HL-60/S4 treated with phorbol 12-myristate 13-acetate at 8.2 ng/mL for 4 days and 3 days (cell line): ENCODE measurements around the gene PP2D1.
"Not testable (repeated sequence)": the region's sequence is repeated elsewhere in the genome, so short reads cannot be mapped to it uniquely, and the experiment has no call there.

Source experiments
- in situ Hi-C: fragments of 300-500 bp; cut with MboI; formaldehyde crosslinking; loops from 2 replicates; pipeline ENCODE4 v1.15.0; 2022; ENCODE audit warnings: low sequenced_read_pairs

Gene PP2D1, protein sequence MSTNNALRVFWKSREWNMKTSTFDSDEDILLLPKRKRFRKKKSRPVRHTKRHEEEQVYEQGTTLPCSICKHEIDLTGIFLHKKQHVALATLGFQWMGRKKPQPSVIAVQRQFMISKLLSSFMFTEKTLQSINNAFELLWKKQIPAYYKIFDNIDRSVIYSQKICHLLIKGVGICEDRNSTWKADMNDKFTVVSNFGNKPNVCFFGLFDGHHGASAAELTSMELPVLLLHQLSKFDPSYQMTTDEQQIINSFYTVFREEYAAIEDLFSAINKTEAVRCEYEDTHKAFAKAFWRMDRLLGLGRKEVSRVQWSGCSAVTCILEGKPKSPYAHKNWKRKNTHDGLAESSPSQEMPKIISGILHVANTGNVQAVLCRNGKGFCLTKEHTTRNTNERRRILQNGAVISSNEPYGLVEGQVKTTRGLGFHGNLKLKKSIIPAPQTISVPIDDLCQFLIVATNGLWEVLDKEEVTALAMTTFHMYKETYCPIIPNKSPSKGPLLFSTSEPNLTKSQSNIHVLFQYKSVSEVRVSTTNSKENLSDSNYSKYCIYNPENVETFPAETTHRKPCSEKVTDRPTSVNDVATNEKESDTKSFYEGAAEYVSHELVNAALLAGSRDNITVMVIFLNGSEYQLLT

DNA sequence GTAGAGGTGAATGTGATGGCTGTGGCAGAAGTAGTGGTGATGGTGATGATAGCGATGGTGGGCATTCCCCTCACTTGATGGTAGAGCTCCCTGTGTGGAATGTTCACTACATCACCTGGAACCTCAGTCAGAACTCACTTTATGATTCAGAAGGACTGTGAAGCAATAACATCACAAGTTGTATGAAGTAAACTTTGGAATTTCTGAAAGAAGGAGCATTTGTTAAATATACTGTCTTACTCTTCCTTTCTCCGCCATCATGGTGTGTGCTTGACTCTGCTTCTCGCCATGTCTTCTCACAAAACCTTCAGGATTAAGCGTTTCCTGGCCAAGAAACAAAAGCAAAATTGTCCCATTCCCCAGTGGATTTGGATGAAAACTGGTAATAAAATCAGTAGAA is at the start of gene PP2D1:
TSS of gene PP2D1 (minus strand) at position 101 of the 400 bp plus-strand sequence. CDS start 192 bp downstream, outside the sequence.
- in situ Hi-C loops, result no loop called here

DNA sequence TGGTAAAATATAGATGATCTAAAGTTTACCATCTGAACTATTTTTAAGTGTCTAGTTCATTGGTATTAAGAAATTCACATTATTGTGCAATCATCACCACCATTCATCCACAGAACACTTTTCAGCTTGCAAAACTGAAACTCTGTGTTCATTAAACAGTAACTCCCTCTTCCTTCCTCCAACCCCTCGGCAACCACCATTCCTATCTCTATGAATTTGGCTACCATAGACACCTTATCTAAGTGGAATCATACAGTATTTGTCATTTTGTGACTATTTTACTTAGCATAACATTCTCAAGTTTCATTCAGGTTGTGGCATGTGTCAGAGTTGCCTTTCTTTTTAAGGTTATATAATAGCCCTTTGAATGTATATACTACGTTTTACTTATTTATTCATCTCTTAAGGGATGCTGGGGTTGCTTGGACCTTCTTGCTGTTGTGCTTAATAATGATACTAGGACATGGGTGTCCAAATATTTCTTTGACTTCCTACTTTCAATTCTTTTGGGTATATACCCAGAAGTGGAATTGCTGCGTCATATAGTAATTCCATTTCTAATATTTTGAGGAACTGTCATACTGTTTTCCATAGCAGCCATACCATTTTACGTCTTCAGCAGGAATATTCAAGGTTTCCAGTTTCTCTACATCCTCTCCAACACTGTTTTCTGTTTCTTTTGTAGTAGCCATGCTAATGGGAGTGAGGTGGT is 49.1 kb upstream of the PP2D1 start:
- in situ Hi-C loops, result no loop called here

DNA sequence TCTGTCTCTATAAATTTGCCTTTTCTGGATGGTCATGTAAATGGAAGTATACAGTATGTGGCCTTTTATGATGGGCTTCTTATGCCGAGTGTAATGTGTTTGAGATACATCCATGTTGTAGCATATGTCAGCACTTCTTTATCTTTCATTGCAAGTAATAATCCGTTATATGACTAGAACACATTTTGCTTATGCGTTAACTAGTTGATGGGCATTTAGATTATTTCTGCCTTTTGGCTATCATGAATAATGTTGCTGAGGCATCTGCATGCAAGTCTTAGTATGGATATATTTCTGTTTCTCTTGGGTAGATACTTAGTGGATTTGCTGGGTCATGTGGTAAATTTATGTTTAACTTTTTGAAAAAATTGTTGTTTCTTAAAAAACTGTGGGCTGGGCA is 47.9 kb upstream of the PP2D1 start:
- in situ Hi-C loops, result no loop called here

DNA sequence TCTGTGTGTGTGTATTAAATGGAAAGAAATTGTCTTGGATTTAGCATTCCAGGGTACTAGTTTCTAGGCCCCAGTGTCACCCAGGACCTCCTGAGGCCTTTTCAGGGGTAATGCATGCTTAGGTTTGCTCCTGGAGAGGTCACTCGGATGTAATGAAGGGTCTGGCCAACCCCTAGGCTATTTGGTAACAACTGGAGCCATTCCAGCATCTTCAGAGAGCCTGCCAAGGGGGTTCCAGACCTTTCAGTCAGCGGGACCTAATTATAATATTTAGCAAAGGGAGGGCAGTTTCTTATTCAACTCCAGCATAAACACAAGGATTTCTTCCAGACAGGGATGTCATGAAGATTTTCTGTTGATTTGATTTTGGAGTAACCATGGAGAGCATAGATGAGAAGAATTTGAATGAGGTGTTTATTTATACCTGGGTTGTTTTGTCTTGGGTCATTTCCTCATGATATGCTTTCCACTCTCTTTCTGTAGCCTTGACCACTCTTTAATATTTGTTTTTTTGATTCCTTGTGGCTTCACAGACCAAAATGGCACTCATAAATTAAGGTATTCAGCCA is 45.6 kb upstream of the PP2D1 start:
- in situ Hi-C loops, result no loop called here

DNA sequence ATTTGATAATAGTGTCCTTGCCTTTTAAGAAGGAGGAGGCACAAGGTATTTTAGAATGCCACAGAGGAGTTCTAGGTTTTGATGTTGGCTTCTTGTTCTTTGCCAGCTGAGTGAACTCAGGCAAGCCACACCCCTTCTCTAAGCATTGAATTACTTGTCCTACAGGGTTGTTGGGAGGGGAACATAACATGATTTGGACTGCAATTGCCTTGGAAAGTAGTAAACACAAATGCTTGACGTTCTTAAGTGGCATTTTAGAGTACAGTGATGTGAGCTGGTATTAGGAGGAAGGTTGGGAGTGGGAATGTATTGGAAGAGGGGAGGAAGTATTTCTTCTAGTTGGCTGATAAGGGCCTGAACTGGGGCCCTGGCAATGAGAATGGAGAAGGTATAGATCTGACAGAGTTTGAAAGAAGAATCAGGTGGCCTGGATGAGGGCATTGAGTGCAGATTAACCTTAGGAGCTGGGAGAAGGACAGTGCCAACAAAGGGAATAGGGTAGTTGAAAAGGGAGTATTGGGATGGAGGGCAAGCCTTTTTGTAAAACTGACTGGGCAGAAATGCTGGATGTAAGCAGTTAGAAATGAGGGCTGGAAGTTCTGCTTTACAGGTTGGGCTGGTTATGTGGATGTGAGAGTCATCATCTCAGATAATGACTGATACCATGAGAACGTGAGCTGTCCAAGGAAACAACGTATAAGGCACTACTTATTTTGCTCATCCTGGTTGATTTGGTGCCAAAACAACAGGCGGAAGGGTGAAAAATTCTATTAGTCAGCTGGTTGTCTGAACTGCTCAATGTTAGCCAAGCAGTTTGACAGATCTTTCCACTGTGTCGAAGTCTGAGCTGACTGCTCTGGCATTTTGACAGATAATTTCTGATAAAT is 44.9 kb upstream of the PP2D1 start:
- in situ Hi-C loops, result no loop called here

DNA sequence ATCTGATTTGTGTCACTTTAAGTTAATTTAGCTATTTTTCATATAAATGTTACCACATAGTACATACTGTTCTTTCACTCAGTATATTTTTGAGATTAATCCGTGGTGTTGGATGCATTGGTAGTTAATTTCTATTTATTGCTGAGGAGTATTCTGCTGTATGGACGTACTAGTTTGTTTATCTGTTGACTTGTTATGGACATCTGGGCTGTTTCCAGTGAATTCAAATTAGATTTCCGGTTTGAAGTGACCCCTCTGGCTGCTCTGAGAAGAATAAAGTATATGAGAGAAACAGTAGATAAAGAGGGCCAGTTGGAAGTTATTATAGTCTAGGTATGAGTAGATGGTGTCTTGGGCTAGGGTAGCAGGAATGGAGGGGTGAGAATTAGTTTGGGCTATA is 43.8 kb upstream of the PP2D1 start:
- in situ Hi-C loops, result no loop called here

DNA sequence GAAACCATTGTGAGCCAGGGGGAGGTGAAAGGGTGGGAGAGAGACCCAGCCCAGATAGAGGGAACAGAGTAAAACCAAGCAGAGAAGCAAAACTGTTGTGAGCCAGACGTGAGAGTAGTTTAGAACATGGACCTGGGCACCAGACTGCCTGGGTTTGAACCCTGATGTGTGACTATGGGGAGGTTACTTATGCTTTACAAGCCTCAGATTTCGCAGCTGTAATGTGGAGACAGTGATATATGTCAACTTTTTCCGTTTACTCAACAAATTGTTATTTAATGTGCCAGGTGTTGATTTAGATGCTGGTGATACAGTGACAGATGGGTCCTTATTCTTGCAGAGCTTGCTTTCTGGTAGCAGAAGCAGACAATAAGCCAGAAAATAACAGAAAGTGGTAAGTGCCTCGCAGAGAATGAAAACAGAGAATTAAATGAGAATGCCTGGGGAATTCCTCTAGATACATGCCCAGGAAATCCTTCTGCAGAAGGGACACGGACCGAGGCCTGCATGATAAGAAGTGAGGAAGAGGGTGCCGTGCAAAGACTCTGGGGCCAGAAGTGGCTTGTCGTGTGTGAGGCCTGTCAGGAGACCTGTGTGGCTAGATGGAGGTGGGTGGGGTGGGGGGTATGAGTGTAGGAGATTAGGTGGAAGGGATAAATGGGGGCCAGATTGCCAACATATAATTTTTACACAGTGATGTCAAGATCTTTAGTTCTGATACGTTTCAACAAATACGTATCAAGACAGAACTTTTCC is 43.1 kb upstream of the PP2D1 start:
- in situ Hi-C loops, result no loop called here

DNA sequence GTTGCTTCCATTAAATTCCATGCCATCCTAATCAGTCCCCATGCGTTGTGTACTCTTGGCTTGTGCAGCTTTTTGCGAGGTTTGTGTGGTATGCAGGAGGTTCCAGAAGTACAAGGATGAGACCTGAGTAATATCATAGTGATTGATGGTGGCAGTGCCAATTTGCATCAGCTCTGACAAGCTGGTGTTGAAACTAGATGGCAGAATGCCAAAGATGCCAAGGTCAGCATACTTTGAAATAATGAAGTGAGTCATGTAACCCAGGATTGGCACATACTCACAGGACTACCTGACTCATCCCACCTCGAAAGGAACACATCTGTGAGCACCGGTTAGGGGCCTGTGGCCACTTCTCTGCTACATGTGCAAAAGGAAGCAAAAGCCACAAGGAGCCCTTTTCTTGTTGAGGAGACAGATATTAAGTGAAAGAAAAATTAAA is 42.5 kb upstream of the PP2D1 start:
- in situ Hi-C loops, result no loop called here

DNA sequence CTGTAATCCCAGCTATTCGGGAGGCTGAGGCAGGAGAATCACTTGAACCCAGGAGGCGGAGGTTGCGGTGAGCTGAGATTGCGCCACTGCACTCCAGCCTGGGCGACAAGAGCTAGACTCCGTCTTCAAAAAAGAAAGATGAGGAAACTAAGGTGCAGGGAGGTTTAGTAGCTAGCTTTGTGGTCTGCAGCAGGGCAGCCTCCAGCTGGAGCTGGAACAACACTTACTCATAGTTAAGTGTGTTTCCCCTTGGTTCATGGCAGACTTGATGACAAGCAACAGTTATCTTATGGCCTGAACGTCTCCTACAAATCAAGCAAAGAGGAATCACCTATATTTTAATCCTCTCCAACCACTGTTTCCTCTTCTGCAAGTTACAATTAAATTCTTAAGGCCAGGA is 40.8 kb upstream of the PP2D1 start:
- in situ Hi-C loops, result no loop called here

DNA sequence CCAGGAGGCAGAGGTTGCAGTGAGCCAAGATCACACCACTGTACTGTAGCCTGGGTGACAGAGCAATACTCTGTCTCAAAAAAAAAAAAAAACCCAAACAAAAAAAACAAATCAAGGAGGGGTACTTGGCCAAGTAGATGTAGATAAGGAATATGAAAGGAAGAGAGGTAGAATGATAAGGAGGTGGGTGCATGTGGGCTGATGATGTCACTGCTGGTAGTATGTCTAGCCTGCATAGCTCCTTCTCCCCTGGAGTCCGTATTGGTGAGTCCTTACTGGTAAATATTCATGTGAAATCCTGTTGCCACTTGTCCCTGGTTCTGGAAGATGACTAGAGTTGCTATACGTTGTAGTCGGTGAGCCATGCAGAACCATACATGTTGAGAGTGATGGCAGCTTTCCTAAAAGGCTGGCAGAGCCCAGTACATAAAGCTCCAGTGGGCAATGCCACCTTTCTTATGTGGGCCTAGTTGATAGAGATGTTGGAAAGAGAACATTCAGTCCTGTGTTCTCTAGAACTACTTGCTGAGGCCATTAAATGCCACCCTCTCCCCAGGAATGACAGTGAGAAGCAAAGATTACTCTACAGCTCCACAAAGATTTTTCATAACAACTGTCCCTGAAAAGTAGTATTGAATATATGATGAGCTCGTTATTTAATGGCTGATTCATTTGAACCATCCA is 39.2 kb upstream of the PP2D1 start:
- in situ Hi-C loops, result no loop called here

DNA sequence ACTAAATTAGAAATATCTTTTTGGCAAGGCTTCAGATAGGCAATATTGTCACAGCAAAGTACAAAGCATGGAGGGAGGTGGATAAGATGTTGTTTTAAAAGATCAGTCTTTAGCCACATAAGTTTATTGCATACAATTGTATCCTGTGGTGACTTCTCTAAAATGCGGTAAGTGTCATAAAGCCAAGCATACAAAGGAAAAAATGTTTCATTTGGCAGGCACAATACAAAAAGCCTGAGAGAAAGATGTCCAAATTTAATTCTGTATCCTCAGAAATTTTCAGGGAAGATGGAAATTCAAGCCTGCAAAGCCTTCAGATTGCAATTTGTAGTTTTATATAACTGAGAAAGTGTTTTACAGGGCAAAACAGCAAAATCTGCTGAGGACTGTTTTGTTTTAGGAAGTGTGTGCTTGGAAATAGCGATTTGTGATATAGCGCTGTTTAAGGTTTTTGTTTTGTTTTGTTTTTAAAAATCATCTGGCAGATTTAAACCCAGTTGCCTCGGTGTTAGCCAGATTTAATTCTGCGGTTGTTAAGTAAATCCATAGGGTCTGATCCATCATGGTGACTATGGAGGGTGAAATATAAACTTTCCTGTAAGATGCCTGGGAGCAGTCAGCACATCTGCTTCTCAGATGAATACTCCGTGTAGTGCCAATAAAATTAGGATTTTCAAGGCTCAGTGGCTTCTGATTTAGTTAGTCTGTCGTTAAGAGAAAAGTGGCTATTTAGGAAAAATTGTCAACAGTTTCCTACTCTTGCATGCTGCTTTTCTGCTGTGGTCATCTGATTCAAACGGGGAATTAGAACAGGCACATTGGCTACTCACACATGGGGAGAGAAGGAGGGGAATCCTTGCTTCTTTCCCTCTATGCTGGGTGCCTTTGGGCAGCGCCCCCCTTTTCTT is 36.2 kb upstream of the PP2D1 start:
- in situ Hi-C loops, result no loop called here

DNA sequence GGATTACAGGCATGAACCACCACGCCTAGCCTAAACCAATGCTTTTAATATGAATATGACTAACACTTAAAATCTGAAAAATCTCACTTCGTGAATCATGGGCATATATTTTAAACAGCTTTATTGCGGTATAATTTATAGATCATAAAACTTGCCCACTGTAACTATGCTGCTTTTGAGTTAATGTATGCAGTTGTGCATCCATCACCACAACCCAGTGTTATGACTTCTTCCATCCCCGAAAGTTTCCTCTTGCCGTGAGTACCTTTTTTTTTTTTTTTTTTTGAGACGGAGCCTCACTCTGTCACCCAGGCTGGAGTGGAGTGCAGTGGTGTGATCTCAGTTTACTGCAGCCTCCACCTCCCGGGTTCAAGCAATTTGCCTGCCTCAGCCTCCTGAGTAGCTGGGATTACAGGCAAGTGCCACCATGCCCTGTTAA is 35.3 kb upstream of the PP2D1 start:
- in situ Hi-C loops, result no loop called here

DNA sequence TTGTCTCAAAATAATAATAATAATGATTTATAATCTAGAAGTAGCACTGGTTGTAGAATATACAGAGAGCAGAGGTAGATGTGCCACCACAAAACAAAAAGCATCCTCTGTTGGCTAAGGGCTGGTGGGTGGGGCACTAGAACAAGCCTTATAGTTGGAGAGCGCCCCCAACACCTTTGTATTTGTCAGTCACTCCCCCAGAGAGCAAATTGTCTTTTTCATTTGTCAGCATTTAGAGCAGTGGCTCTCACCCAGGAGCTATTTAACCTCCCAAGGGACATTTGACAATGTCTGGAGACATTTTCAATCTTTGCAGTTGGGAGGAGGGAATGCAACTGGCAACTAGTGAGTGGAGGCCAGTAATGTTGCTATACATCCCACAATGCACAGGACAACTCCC is 34.5 kb upstream of the PP2D1 start:
- in situ Hi-C loops, result no loop called here

DNA sequence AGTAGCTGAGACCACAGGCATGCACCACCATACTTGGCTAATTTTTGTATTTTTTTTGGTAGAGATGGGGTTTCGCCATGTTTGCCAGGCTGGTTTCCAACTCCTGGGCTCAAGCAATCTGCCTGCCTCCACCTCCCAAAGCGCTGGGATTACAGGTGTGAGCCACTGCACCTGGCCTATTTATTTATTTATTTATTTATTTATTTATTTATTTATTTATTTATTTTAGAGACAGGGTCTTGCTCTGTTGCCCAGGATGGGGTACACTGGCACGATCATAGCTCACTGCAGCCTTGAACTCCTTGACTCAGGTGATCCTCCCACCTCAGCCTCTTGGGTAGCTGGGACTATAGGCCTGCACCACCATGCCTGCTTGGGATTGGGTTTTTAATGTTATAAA is 33.1 kb upstream of the PP2D1 start:
- in situ Hi-C loops, result not testable (repeated sequence)

DNA sequence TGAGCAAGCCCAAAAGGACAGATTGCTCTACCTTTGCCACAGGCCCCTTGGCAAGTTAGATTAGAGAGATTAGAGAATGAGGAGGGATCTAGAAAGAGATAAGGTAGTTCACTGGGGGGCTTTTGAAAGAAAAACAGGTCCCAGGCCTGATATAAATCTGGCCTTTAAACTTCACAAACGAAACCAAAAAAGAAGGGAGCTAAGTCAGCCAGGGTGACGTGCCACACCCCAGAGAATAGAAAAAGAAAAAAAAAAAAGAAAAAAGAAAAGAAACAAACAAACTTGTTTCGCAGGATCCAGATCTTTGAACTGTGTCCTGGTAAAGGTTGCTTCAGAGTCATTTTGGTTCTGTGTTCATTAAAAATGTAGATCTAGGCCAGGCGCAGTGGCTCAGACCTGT is 31.8 kb upstream of the PP2D1 start:
- in situ Hi-C loops, result no loop called here

DNA sequence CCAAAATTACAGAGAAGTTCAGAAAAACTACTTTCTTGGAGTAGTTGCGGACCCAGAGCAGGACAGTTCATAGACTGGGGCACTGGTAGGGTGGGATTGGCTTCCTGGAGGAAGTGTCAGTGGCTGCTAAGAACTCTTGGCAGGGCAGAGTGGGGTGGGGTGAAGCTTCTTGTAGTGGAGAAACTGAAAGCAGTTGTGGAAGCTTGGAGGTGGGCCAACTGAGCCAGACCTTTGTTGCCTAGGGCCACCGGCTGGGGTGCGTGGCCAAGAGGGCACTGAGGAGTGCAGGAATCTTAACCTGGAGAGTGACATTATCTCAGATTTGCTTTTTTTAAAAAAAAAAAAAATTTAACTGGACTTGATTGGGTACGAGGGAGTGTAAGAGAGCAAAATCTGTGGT is 31.3 kb upstream of the PP2D1 start:
- in situ Hi-C loops, result no loop called here

DNA sequence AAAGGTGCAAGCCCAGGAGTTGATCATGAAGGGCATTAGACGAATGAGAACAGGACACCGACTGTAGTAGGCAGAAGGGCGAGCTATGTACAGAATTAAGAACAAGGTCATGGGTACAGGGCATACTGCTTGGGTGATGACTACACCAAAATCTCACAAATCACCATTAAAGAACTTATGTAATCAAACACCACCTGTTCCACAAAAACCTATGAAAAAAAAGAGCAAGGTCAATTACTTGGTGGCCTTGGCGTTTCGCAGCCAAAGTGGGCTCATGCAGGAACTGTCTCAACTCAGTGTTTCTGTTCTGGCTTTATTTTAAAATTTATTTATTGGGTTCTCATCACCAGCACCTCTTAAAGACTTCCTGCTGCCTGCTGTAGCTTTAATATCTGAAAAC is 30.3 kb upstream of the PP2D1 start:
- in situ Hi-C loops, result no loop called here

DNA sequence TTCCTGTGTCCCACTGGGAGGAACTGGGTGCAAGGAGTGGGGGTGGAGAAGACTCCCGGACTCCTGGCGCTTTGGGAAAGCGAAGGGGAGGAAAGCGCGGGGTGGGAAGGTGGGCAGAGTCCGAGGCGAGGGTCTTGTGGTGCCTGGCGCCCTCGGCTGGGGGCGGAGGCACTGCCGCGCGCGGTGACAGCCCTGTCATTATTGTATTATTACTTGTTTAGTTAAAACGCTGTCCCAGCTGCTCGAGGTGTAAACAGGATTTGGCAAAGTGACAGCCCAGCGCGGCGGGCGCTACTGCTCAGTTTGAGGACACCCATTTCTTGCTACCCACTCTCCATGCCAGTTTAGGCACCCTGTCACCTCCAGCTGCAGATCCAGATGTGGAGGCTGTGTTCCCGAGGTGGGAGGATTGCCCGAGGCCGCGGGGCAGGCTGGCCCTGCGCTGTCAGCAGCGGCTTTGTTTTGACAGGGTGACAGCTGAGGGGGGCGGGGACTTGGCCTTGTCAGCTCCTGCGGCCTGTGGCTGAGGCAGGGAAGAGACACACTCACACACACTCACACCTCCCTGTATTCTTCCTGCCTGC is 29.2 kb upstream of the PP2D1 start:
- in situ Hi-C loops, result no loop called here
